ENCODE measurements around the gene UGGT1.

The UGGT1 gene

GRCh38 chr2:128137094-128137616 lies 46.2 kb downstream of the UGGT1 start:
- Histone ChIP-seq H3K27ac (ENCODE audit: low read depth, low read length) (no peak overlapping the region), H3K9me3 (ENCODE audit: control insufficient read depth, insufficient read depth, low read length) (no peaks in the 10 kb centered on the region), H3K9me2 (replicated peaks; ENCODE audit: control insufficient read depth, low read length) (no peaks in the 10 kb centered on the region), H3K4me3 (ENCODE audit: low read length) (no peak overlapping the region), H3K4me2 (ENCODE audit: low read length) (no peak overlapping the region), H3K27me3 (ENCODE audit: control insufficient read depth, low read length) (no peaks in the 10 kb centered on the region), H3K79me2 (ENCODE audit: control insufficient read depth, low read length) (no peaks in the 10 kb centered on the region), H3F3A (ENCODE audit: control insufficient read depth, insufficient read depth) (no peaks in the 10 kb centered on the region; the same call in 1 of the 2 replicates), H3K4me1 (ENCODE audit: control insufficient read depth, low read length) (no peaks in the 10 kb centered on the region), H4K20me1 (ENCODE audit: control insufficient read depth, insufficient read depth, low read depth, low read length) (no peaks in the 10 kb centered on the region), H3K36me3 (ENCODE audit: control insufficient read depth, low read length) (peaks cover 71% of the 10 kb centered on the region)
- no peak for TF ChIP-seq EZH2phosphoT487 (IDR thresholded peaks at IDR 0.05; ENCODE audit: borderline replicate concordance, low read length)
- no peak for TF ChIP-seq CTCF (IDR thresholded peaks at IDR 0.05; ENCODE audit: low read depth, low read length, poor library complexity, severe bottlenecking)

- H3K4me1 ChIP-seq (ENCODE audit: control insufficient read depth, low read length) = peaks cover 16% of the 10 kb centered on the region
- TF ChIP-seq CTCF (IDR thresholded peaks at IDR 0.05; ENCODE audit: low read depth, low read length, poor library complexity, severe bottlenecking) (no peak), EZH2phosphoT487 (IDR thresholded peaks at IDR 0.05; ENCODE audit: borderline replicate concordance, low read length) (no peak)
- H3K36me3 ChIP-seq (ENCODE audit: control insufficient read depth, low read length) = peaks cover 64% of the 10 kb centered on the region
- no peaks in the 10 kb centered on the region for H4K20me1 ChIP-seq (ENCODE audit: control insufficient read depth, insufficient read depth, low read depth, low read length)
- H3K4me2 ChIP-seq (ENCODE audit: low read length) = no peak overlapping the region
- no peaks in the 10 kb centered on the region for H3K27me3 ChIP-seq (ENCODE audit: control insufficient read depth, low read length)
- no peaks in the 10 kb centered on the region for H3K9me3 ChIP-seq (ENCODE audit: control insufficient read depth, insufficient read depth, low read length)
- H3F3A ChIP-seq (ENCODE audit: control insufficient read depth, insufficient read depth) = peaks cover 4% of the 10 kb centered on the region; the same call in 1 of the 2 replicates
- H3K9me2 ChIP-seq (replicated peaks; ENCODE audit: control insufficient read depth, low read length) = no peaks in the 10 kb centered on the region
- no peak overlapping the region for H3K4me3 ChIP-seq (ENCODE audit: low read length)
- H3K27ac ChIP-seq (ENCODE audit: low read depth, low read length) = no peak overlapping the region
- no peaks in the 10 kb centered on the region for H3K79me2 ChIP-seq (ENCODE audit: control insufficient read depth, low read length)
Observed at GRCh38 chr2:128139624-128140023, 48.6 kb downstream of the UGGT1 start.

- Histone ChIP-seq H3K27ac (ENCODE audit: low read depth, low read length) (peak overlapping the region; percentile 83), H3K4me2 (ENCODE audit: low read length) (peak overlapping the region; percentile 52), H3F3A (ENCODE audit: control insufficient read depth, insufficient read depth) (peaks cover 16% of the 10 kb centered on the region; the same call in 1 of the 2 replicates), H3K36me3 (ENCODE audit: control insufficient read depth, low read length) (peaks cover 62% of the 10 kb centered on the region), H3K9me2 (replicated peaks; ENCODE audit: control insufficient read depth, low read length) (no peaks in the 10 kb centered on the region), H3K4me1 (ENCODE audit: control insufficient read depth, low read length) (peaks cover 66% of the 10 kb centered on the region), H3K9me3 (ENCODE audit: control insufficient read depth, insufficient read depth, low read length) (no peaks in the 10 kb centered on the region), H3K4me3 (ENCODE audit: low read length) (peak overlapping the region; percentile 9), H4K20me1 (ENCODE audit: control insufficient read depth, insufficient read depth, low read depth, low read length) (no peaks in the 10 kb centered on the region), H3K79me2 (ENCODE audit: control insufficient read depth, low read length) (peaks cover 17% of the 10 kb centered on the region), H3K27me3 (ENCODE audit: control insufficient read depth, low read length) (no peaks in the 10 kb centered on the region)
- TF ChIP-seq CTCF (IDR thresholded peaks at IDR 0.05; ENCODE audit: low read depth, low read length, poor library complexity, severe bottlenecking) (no peak), EZH2phosphoT487 (IDR thresholded peaks at IDR 0.05; ENCODE audit: borderline replicate concordance, low read length) (no peak)
Observed at GRCh38 chr2:128145651-128146050, 54.7 kb downstream of the UGGT1 start.

Data from DOHH2 (cell line).